ENCODE data around the gene STARD13.

DNA sequence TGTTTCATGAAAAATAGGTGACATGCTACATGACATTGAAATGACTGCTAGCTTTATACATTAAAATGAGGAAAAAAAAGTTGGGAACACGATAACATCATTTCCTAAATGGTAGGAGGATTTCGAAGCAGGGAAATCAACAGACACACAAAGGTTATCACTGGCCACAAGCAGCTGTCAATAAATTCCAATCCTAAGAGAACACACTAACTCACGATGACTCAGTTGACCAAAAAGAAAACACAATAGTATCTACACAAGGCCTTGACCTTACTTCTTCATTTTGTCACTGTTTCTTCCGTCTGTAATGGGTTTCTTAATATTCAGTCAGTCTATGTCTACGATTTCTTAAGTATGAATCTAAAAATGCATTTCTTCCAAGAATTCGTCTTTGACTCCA is 36.5 kb downstream of the STARD13 start:
- TF ChIP-seq POLR2A (IDR thresholded peaks at IDR 0.05): no peak
- TF ChIP-seq, protein P1, sequence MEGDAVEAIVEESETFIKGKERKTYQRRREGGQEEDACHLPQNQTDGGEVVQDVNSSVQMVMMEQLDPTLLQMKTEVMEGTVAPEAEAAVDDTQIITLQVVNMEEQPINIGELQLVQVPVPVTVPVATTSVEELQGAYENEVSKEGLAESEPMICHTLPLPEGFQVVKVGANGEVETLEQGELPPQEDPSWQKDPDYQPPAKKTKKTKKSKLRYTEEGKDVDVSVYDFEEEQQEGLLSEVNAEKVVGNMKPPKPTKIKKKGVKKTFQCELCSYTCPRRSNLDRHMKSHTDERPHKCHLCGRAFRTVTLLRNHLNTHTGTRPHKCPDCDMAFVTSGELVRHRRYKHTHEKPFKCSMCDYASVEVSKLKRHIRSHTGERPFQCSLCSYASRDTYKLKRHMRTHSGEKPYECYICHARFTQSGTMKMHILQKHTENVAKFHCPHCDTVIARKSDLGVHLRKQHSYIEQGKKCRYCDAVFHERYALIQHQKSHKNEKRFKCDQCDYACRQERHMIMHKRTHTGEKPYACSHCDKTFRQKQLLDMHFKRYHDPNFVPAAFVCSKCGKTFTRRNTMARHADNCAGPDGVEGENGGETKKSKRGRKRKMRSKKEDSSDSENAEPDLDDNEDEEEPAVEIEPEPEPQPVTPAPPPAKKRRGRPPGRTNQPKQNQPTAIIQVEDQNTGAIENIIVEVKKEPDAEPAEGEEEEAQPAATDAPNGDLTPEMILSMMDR (IDR thresholded peaks at IDR 0.05): no peak
- TF ChIP-seq POLR2AphosphoS5 (IDR thresholded peaks at IDR 0.05): no peak
